K562 (cell line): Measurements from ENCODE around the gene GALNT9. TPM values are rescaled to one million over a fixed set of nuclear protein-coding genes. Genes with fewer than 3 reads are reported as not detected.

Experiments used
- ASH1L ChIP-seq: fragments of 450-650 bp; IDR thresholded peaks from 2 replicates; pipeline ENCODE4 v1.6.1; 2018; ENCODE audit warnings: borderline replicate concordance, mild to moderate bottlenecking, low read depth; ENCODE audit not compliant: partially characterized antibody
- ATF7 ChIP-seq: fragments of 450-650 bp; IDR thresholded peaks from 2 replicates; pipeline ENCODE4 v1.7.1; 2014; ENCODE audit warnings: mild to moderate bottlenecking, moderate library complexity
- BRF1 ChIP-seq: IDR thresholded peaks from 3 replicates; pipeline ENCODE4 v1.6.1; 2011; ENCODE audit warnings: borderline replicate concordance, mild to moderate bottlenecking; ENCODE audit not compliant: insufficient read length; ENCODE audit errors: extremely low read depth
- DIDO1 ChIP-seq: fragments of 450-650 bp; IDR thresholded peaks from 2 replicates; pipeline ENCODE4 v1.6.1; 2016; ENCODE audit warnings: low read depth, missing biosample characterization, missing genetic modification characterization
- E2F6 ChIP-seq, 2 experiments: IDR thresholded peaks; 2 replicates each; pipeline ENCODE4 v1.6.1; 2011; ENCODE audit warnings: borderline replicate concordance in 1 of 2, control low read depth in 1 of 2, low read depth in 1 of 2, low read length in 1 of 2, mild to moderate bottlenecking in 1 of 2, mixed read lengths in 1 of 2, moderate library complexity in 1 of 2; ENCODE audit not compliant: insufficient read depth in 1 of 2, insufficient read length in 1 of 2, poor library complexity in 1 of 2, severe bottlenecking in 1 of 2; ENCODE audit errors: extremely low read depth in 1 of 2
- E4F1 ChIP-seq: fragments of 250-450 bp; sonication (Bioruptor Pico); IDR thresholded peaks from 2 replicates; pipeline ENCODE4 v1.5.0; 2021; ENCODE audit warnings: mild to moderate bottlenecking, borderline replicate concordance
- FOXM1 ChIP-seq, 2 experiments: fragments of 450-650 bp in 1 of 2; sonication (generic) in 1 of 2; formaldehyde crosslinking in 1 of 2; IDR thresholded peaks; 2 replicates each; pipeline versions ENCODE4 v1.6.1 to v1.9.0; 2017 to 2022; ENCODE audit warnings: low read depth in 2 of 2, mild to moderate bottlenecking in 2 of 2, missing genetic modification reagents in 1 of 2, moderate library complexity in 1 of 2
- GABPB1 ChIP-seq: sonication (generic); formaldehyde crosslinking; IDR thresholded peaks from 2 replicates; pipeline ENCODE4 v1.8.0; 2022; ENCODE audit warnings: mild to moderate bottlenecking, missing genetic modification reagents
- HDAC8 ChIP-seq: fragments of 450-650 bp; IDR thresholded peaks from 2 replicates; pipeline ENCODE4 v1.6.1; 2016; ENCODE audit warnings: mild to moderate bottlenecking, missing genetic modification characterization, moderate library complexity, missing compliant biosample characterization
- HIVEP1 ChIP-seq: fragments of 250-450 bp; sonication (Bioruptor Pico); IDR thresholded peaks from 2 replicates; pipeline ENCODE4 v1.4.0; 2020; ENCODE audit warnings: mild to moderate bottlenecking
- HMGN3 ChIP-seq: IDR thresholded peaks from 2 replicates; pipeline ENCODE4 v1.6.1; 2011; ENCODE audit warnings: borderline replicate concordance, low read depth, mild to moderate bottlenecking, mixed read lengths, low read length; ENCODE audit not compliant: insufficient read length; ENCODE audit errors: extremely low read depth
- KLF13 ChIP-seq: fragments of 450-650 bp; IDR thresholded peaks from 2 replicates; pipeline ENCODE4 v1.6.1; 2016; ENCODE audit warnings: missing genetic modification characterization, low read depth, mild to moderate bottlenecking, missing compliant biosample characterization, moderate library complexity, borderline replicate concordance
- MTA1 ChIP-seq: fragments of 450-650 bp; IDR thresholded peaks from 2 replicates; pipeline ENCODE4 v1.6.1; 2017; ENCODE audit warnings: borderline replicate concordance
- SMARCA5 ChIP-seq: fragments of 450-650 bp; IDR thresholded peaks from 2 replicates; pipeline ENCODE4 v1.6.1; 2016
- SP1 ChIP-seq: sonication (generic); formaldehyde crosslinking; IDR thresholded peaks from 2 replicates; pipeline ENCODE4 v1.8.1; 2022; ENCODE audit warnings: mild to moderate bottlenecking, missing genetic modification reagents
- TBL1XR1 ChIP-seq, 2 experiments: IDR thresholded peaks; 2 replicates each; pipeline ENCODE4 v1.6.1; 2012; ENCODE audit warnings: improper control_type of control experiment in 2 of 2, low read length in 2 of 2, mild to moderate bottlenecking in 1 of 2
- ZNF551 ChIP-seq: fragments of 250-450 bp; sonication (Bioruptor Pico); IDR thresholded peaks from 2 replicates; pipeline ENCODE4 v1.5.0; 2021; ENCODE audit warnings: mild to moderate bottlenecking, moderate library complexity
- ZNF77 ChIP-seq: fragments of 250-450 bp; sonication (Bioruptor Pico); IDR thresholded peaks from 2 replicates; pipeline ENCODE4 v1.5.0; 2020
- ZNF780A ChIP-seq: fragments of 250-450 bp; sonication (Bioruptor Pico); IDR thresholded peaks from 2 replicates; pipeline ENCODE4 v1.5.0; 2021; ENCODE audit warnings: mild to moderate bottlenecking
- polyA plus RNA-seq, 8 experiments: library from polyadenylated mRNA; depleted of rRNA in 4 of 8; stranded (reverse) in 5 of 8; unstranded in 3 of 8; fragments of >200 nt; fragmentation: Nextera tagmentation in 2 of 8; fragmentation: Illumina TruSeq in 1 of 8; extraction: Ambion mirVana in 2 of 8; extraction: Trizol in 1 of 8; gene quantifications; 2 replicates each; pipeline versions ENCODE4 v1.2.1 to v1.2.3, GENCODE V29; 2011 to 2014; ENCODE audit warnings: inconsistent platforms in 1 of 8, missing spikeins in 1 of 8
- total RNA-seq, 7 experiments: library from RNA; depleted of rRNA in 6 of 7; stranded (reverse); fragments of >200 nt in 6 of 7; fragmentation: Illumina TruSeq in 2 of 7; extraction: Trizol in 2 of 7; gene quantifications; 2 replicates each; pipeline versions ENCODE4 v1.2.1 to v1.2.3, GENCODE V29; 2011 to 2021; ENCODE audit warnings: low replicate concordance in 1 of 7
- TF ChIP-seq, protein P1 (sequence below): fragments of 450-650 bp; formaldehyde crosslinking; IDR thresholded peaks from 2 replicates; pipeline ENCODE4 v1.4.0; 2020; ENCODE audit warnings: mild to moderate bottlenecking, mixed read lengths
- TF ChIP-seq, protein P2 (sequence below), 2 experiments: fragments of 450-650 bp; IDR thresholded peaks; 2 replicates each; pipeline ENCODE4 v1.6.1; 2016

The GALNT9 gene
- total and polyA plus RNA-seq, 9 of the 15 experiments (the other 6 are each of a cell fraction or from before 2014, with no cell fraction given): not detected

GRCh38 chr12:132268674-132269073, 60.7 kb downstream of the GALNT9 start (continued):
- TF ChIP-seq, protein P1, sequence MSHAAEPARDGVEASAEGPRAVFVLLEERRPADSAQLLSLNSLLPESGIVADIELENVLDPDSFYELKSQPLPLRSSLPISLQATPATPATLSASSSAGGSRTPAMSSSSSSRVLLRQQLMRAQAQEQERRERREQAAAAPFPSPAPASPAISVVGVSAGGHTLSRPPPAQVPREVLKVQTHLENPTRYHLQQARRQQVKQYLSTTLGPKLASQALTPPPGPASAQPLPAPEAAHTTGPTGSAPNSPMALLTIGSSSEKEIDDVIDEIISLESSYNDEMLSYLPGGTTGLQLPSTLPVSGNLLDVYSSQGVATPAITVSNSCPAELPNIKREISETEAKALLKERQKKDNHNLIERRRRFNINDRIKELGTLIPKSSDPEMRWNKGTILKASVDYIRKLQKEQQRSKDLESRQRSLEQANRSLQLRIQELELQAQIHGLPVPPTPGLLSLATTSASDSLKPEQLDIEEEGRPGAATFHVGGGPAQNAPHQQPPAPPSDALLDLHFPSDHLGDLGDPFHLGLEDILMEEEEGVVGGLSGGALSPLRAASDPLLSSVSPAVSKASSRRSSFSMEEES (CRISPR knock-in tag): no peak
- TF ChIP-seq SP1 (CRISPR knock-in tag) (peak; percentile 71), SMARCA5 (no peak), BRF1 (no peak), E4F1 (CRISPR knock-in tag) (no peak), DIDO1 (tag) (peak; percentile 78), ASH1L (no peak), ZNF780A (CRISPR knock-in tag) (no peak), TBL1XR1 (IDR thresholded peaks at IDR 0.05; ENCODE audit: low read length in 2 of 2) (peak in 1 of 2 experiments; percentile 27; a peak in 1 of 4 replicates), ZNF551 (no peak), ATF7 (peak; percentile 55; the same call in 1 of the 2 replicates), ZNF77 (no peak), KLF13 (peak; percentile 99), FOXM1 (IDR thresholded peaks at IDR 0.05; ENCODE audit: low read depth) (no peak), FOXM1 (CRISPR knock-in tag; IDR thresholded peaks at IDR 0.05; ENCODE audit: low read depth) (no peak), GABPB1 (peak; percentile 69; the same call in 1 of the 2 replicates), HDAC8 (no peak), MTA1 (peak; percentile 95), HMGN3 (no peak), HIVEP1 (no peak), E2F6 (IDR thresholded peaks at IDR 0.05; ENCODE audit: borderline replicate concordance in 1 of 2, extremely low read depth in 1 of 2, insufficient read depth in 1 of 2, insufficient read length in 1 of 2, low read depth in 1 of 2, low read length in 1 of 2, poor library complexity in 1 of 2, severe bottlenecking in 1 of 2) (peak; percentile 73 to 94)
- TF ChIP-seq, protein P2, sequence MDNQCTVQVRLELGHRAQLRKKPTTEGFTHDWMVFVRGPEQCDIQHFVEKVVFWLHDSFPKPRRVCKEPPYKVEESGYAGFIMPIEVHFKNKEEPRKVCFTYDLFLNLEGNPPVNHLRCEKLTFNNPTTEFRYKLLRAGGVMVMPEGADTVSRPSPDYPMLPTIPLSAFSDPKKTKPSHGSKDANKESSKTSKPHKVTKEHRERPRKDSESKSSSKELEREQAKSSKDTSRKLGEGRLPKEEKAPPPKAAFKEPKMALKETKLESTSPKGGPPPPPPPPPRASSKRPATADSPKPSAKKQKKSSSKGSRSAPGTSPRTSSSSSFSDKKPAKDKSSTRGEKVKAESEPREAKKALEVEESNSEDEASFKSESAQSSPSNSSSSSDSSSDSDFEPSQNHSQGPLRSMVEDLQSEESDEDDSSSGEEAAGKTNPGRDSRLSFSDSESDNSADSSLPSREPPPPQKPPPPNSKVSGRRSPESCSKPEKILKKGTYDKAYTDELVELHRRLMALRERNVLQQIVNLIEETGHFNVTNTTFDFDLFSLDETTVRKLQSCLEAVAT (IDR thresholded peaks at IDR 0.05): no peak
